ENCODE measurements around the gene NPPB.

Gene NPPB

DNA sequence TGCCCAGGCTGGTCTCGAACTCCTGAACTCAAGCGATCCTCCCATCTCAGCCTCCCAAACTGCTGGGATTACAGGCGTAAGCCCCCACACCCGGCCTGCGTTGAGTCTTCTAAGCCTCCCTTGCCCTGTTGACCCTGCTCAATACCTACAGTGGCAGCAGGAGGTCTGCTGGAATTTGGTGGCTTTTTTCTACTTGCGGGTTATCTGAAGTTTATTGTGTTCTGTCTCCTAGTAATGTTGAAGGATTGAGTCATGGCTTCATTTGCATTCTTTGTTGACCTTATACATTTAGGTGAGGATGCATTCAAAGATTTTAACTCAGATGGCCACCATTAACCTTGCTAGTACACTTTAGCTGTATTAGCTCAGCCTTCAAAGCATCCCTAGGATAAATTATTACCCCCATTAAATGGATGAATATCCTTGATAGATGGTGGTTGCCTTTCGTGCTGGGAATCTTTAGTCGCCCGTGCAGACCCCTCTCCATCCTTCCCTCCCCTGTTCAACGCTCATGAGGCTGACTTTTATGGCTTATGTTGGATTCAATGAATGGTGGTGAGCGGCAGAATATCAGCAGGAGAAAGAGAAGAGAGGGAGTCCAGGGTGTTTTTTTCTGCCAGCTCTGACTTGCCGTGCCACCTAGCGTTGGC is 9.7 kb upstream of the NPPB start:
- FAIRE-seq (no peak), DNase-seq (ENCODE audit: insufficient read length) (no peak)
- no peak for TF ChIP-seq POLR2A (IDR thresholded peaks at IDR 0.05; ENCODE audit: low read depth, low read length)

DNA sequence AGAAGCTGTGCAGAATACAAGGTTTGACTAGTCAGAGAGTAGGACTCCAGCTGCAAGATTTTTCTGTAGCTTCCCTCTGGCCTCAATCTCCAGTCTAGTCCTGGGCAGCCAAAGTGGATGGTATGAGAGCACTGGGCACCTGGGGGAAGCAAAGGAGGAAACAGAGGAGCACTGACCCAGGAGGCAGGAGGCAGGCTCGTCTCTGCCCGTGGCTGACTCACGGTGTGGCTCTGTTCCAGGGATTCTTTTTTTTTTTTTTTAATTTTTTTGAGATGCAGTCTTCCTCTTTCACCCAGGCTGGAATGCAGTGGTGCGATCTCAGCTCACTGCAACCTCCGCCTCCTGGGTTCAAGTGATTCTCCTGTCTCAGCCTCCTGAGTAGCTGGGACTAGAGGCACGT is 4.1 kb upstream of the NPPB start:
- DNase-seq (ENCODE audit: insufficient read length) (no peak), FAIRE-seq (no peak)
- TF ChIP-seq TAF1 (IDR thresholded peaks at IDR 0.05; ENCODE audit: borderline replicate concordance, low read depth, low read length) (no peak), POLR2AphosphoS5 (IDR thresholded peaks at IDR 0.05; ENCODE audit: low read depth, low read length) (no peak), POLR2A (IDR thresholded peaks at IDR 0.05; ENCODE audit: low read depth, low read length) (no peak)

DNA sequence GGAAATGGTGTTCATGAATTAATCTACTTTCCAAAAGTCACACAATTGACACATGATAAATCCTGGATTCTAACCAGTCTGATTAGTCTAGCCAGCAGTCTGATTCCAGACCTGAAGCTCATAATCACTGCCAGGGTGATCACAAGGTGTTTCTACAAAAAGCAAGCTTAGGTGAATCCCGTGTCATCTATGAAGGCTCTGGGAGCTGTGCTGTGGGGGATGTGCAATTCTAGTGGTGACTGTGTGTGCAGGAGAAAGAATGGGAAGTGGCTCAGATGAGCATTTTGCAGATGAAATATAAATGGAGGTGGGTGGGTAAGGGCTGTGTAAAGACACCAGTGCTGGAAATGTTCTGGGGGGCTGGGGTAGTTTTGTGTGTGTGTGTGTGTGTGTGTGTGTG is 1.8 kb upstream of the NPPB start:
- FAIRE-seq (no peak), DNase-seq (ENCODE audit: insufficient read length) (no peak)
- no peak for TF ChIP-seq POLR2AphosphoS5 (IDR thresholded peaks at IDR 0.05; ENCODE audit: low read depth, low read length)
- TF ChIP-seq TAF1 (IDR thresholded peaks at IDR 0.05; ENCODE audit: borderline replicate concordance, low read depth, low read length), result no peak
- TF ChIP-seq POLR2A (IDR thresholded peaks at IDR 0.05; ENCODE audit: low read depth, low read length), result no peak

DNA sequence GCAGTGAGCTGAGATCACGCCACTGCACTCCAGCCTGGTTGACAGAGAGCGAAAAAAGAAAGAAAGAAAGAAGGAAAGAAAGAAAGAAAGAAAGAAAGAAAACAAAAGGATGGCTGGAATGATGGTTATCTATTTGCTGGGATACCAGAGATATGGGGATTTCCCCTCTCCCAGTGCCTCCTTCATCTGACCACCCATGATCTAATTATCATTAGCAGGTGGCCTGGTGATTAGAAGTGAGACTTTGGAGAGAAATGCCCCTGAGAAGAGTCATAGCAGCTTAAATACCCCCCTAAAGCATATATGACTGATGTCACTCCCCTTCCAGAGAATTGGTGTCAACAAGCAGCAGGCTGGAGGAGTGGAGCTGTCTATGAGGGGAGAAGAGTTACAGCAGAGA is 1.3 kb upstream of the NPPB start:
- TF ChIP-seq POLR2A (IDR thresholded peaks at IDR 0.05; ENCODE audit: low read depth, low read length) (no peak), TAF1 (IDR thresholded peaks at IDR 0.05; ENCODE audit: borderline replicate concordance, low read depth, low read length) (no peak), POLR2AphosphoS5 (IDR thresholded peaks at IDR 0.05; ENCODE audit: low read depth, low read length) (no peak)
- FAIRE-seq (no peak), DNase-seq (ENCODE audit: insufficient read length) (no peak)

DNA sequence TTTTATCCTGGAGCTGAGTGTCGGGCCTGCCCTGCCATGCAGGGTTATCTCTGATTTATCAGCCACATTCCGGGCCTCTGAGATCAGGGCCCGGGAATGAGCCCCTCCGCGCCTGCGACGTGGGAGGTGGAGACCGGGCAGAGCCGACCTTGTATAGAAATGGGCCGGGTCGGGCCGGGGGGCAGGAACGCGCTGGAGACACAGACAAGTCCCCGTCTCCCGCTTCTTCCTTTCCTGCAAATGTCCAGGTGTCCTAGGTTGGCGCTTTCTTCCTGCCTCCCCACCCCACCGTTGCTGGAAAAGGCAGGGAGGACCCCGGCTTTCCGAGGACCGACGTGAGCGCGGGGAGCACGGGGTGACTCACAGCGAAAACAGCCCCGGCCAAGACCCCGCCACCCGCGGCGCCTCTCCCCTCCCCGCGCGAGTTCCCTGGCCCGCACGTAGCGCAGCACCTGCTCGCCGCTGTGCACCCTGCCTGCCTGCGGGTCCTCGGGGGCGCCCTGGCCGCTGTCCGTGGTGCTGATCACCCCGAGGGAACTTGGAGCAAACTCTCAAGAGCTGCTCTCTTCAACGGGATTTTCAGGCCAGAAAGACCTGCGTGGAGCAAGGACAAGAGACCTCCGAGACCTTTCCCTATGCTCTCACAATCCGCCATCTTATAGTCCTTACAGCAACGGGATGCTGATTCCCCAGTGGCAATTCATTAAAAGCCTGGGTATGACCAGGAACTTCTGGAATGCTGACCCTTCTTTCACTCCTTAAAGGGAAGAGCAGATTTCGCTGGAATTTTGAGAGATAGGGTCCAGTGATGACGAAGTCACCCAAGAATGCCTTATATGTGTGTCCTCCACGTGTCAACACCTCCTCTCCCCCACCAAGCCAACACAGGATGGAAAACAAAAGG is 475 bp upstream of the NPPB start:
- TF ChIP-seq POLR2A (IDR thresholded peaks at IDR 0.05; ENCODE audit: low read depth, low read length) (no peak), POLR2AphosphoS5 (IDR thresholded peaks at IDR 0.05; ENCODE audit: low read depth, low read length) (no peak), TAF1 (IDR thresholded peaks at IDR 0.05; ENCODE audit: borderline replicate concordance, low read depth, low read length) (no peak)
- DNase-seq (ENCODE audit: insufficient read length) (peak; percentile 77), FAIRE-seq (no peak)

DNA sequence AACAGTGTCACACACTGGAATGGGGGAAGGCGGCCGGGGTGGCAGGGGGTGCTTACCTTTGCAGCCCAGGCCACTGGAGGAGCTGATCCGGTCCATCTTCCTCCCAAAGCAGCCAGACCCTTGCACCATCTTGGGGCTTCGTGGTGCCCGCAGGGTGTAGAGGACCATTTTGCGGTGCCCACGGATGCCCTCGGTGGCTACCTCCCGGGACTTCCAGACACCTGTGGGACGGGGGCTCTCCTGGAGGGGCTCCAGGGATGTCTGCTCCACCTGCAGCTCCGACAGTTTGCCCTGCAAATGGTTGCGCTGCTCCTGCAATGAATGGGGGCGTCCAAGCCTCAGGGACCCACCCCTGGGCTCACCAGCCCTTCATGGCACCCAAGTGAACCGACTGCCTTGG is 587 bp downstream of the NPPB start:
- DNase-seq (ENCODE audit: insufficient read length), result no peak
- TF ChIP-seq TAF1 (IDR thresholded peaks at IDR 0.05; ENCODE audit: borderline replicate concordance, low read depth, low read length) (no peak), POLR2AphosphoS5 (IDR thresholded peaks at IDR 0.05; ENCODE audit: low read depth, low read length) (no peak), POLR2A (IDR thresholded peaks at IDR 0.05; ENCODE audit: low read depth, low read length) (no peak)
- no peak for FAIRE-seq

DNA sequence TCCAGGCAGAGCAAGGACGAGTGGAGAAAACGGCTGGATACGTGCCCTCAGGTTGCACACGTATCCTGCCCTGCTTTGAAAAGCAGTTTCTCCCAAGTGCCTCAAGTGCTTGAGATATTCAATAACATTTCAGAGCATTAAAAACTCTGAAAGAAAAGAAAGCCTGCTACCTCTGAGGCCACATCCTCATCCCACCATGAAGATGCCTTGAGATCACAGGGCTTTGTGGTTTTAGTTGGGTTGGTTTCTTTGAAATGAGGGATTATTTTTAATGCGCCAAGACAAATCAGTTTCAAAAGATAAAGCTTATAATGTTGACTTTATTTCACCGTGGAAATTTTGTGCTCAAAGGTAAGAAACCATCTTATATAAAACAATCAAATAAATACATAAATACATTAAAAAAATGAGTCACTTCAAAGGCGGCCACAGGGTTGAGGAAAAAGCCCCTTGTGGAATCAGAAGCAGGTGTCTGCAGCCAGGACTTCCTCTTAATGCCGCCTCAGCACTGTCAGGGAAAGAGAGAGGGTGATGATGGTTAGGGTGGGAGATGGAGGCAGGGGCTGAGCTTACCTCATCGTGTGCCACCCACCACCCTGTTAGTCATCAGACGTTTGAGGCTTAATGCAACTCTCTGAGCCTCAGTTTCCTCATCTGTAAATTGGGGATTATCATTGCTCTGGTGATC is 1.4 kb downstream of the NPPB start:
- DNase-seq (ENCODE audit: insufficient read length), result no peak
- no peak for TF ChIP-seq POLR2AphosphoS5 (IDR thresholded peaks at IDR 0.05; ENCODE audit: low read depth, low read length)
- no peak for TF ChIP-seq TAF1 (IDR thresholded peaks at IDR 0.05; ENCODE audit: borderline replicate concordance, low read depth, low read length)
- no peak for TF ChIP-seq POLR2A (IDR thresholded peaks at IDR 0.05; ENCODE audit: low read depth, low read length)
- FAIRE-seq, result no peak

DNA sequence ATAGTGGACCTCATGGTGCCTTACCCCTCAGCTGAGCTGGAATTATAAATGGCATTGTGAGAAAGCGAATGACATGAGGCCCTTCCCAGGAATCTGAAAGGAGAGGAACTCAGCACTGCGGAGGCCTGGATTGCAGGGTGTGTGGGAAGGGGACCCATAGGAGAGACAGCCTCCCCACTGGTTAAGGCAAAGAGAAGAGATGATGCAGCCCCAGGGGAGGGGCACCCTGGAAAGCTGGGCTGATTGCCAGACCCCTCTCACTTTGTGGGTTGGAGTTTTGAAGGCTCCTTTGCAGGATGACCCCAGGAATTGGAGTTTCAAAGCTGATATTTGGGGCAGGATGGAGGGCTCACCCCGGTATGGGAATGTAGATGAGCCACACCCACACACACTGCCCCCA is 2.0 kb downstream of the NPPB start:
- FAIRE-seq, result no peak
- DNase-seq (ENCODE audit: insufficient read length), result no peak
- no peak for TF ChIP-seq POLR2AphosphoS5 (IDR thresholded peaks at IDR 0.05; ENCODE audit: low read depth, low read length)
- TF ChIP-seq POLR2A (IDR thresholded peaks at IDR 0.05; ENCODE audit: low read depth, low read length), result no peak
- no peak for TF ChIP-seq TAF1 (IDR thresholded peaks at IDR 0.05; ENCODE audit: borderline replicate concordance, low read depth, low read length)

DNA sequence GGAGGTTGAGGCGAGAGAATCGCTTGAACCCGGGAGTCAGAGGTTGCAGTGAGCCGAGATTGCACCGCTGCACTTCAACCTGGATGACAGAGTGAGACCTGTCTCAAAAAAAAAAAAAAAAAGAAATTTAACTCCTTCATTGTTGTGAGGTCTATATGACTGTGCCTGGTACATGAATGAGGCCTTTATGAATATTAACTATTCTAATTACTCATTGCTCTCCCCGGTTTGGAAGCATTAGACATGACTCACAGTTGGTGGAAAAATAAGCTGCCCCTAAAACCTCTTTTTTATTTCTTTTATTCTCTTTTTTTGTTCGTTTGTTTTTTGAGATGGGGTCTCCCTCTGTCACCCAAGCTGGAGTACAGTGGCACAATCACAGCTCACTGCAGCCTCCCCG is 3.3 kb downstream of the NPPB start:
- FAIRE-seq, result no peak
- no peak for DNase-seq (ENCODE audit: insufficient read length)
- TF ChIP-seq POLR2AphosphoS5 (IDR thresholded peaks at IDR 0.05; ENCODE audit: low read depth, low read length) (no peak), POLR2A (IDR thresholded peaks at IDR 0.05; ENCODE audit: low read depth, low read length) (no peak), TAF1 (IDR thresholded peaks at IDR 0.05; ENCODE audit: borderline replicate concordance, low read depth, low read length) (no peak)

DNA sequence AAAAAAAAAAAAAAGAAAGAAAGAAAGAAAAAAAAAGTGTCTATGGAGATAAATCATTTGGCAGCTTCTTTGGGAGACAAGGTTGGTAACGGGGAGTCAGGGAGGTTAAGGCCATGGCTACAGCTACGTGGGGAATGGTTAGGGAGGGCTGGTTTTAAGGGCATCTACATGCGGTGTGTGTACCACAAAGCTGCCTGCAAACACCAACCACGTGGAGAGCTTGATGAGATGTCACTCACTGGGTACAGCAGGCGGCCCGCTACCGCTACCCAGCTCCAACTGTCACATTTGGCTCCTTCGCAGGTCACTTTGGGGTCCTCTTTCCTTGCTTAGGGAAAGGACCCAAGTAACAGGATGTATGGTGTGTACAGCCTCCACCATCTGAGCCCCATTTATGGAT is 4.2 kb downstream of the NPPB start:
- TF ChIP-seq POLR2AphosphoS5 (IDR thresholded peaks at IDR 0.05; ENCODE audit: low read depth, low read length), result no peak
- FAIRE-seq (no peak), DNase-seq (ENCODE audit: insufficient read length) (no peak)

DNA sequence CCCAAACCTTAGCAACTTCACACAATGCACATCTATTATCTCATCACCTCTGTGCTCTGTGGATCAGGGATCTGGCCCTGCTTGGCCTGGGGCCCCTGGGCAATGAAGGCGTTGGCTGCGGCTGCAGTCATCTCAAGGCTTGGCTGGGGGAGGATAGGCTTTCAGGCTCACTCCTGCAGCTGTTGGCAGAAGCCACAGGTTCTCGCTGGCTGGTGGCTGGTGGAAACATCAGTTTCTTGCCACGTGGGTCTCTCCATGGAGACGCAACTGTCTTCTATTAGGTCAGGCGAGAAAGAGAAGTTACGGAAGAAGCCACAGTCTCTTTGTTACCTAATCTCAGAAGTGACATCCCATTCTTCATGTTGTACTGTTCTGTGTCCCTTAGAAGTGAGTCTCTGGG is 7.6 kb downstream of the NPPB start:
- TF ChIP-seq POLR2A (IDR thresholded peaks at IDR 0.05; ENCODE audit: low read depth, low read length) (no peak), POLR2AphosphoS5 (IDR thresholded peaks at IDR 0.05; ENCODE audit: low read depth, low read length) (no peak), TAF1 (IDR thresholded peaks at IDR 0.05; ENCODE audit: borderline replicate concordance, low read depth, low read length) (no peak)
- no peak for DNase-seq (ENCODE audit: insufficient read length)
- FAIRE-seq, result no peak

DNA sequence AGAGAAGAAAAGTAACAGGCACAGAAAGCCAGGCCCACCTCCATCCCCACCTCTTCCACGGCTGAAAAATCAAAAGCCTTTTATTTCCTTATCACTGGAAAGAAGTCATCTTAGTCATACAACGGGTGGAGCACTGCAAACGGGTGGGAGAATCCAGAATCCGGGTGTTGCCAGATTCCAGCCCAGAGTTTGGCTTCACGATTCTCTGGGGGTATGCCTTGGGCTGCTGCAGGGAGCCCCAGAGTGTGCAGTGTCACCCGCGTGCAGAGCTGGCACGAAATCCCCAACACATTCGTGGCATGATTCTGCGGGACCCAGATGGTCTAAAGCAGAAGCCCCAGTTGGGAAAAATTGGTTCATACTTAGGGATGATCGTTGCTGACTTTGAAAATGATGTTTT is 8.6 kb downstream of the NPPB start:
- TF ChIP-seq TAF1 (IDR thresholded peaks at IDR 0.05; ENCODE audit: borderline replicate concordance, low read depth, low read length) (no peak), POLR2AphosphoS5 (IDR thresholded peaks at IDR 0.05; ENCODE audit: low read depth, low read length) (no peak), POLR2A (IDR thresholded peaks at IDR 0.05; ENCODE audit: low read depth, low read length) (no peak)
- DNase-seq (ENCODE audit: insufficient read length) (no peak), FAIRE-seq (no peak)

All from GM12892 (cell line).